ENCODE measurements around the gene GPR155.

GPR155 gene

GRCh38 chr2:174477759-174478158 lies 9.1 kb downstream of the GPR155 start:
- no peak for DNase-seq (ENCODE audit: extremely low read depth, insufficient read length)
- Histone ChIP-seq H3K27me3 (replicated peaks; ENCODE audit: control insufficient read depth, insufficient read depth, low read length) (no peaks in the 10 kb centered on the region), H3K36me3 (ENCODE audit: control insufficient read depth, insufficient read depth, low read length) (no peaks in the 10 kb centered on the region), H3K4me3 (replicated peaks; ENCODE audit: low read depth, low read length) (no peak overlapping the region)
- no peak for TF ChIP-seq CTCF (IDR thresholded peaks at IDR 0.05; ENCODE audit: insufficient read depth, low read length, poor library complexity, severe bottlenecking)

- Histone ChIP-seq H3K27me3 (replicated peaks; ENCODE audit: control insufficient read depth, insufficient read depth, low read length) (no peaks in the 10 kb centered on the region), H3K4me3 (replicated peaks; ENCODE audit: low read depth, low read length) (no peak overlapping the region), H3K36me3 (ENCODE audit: control insufficient read depth, insufficient read depth, low read length) (no peaks in the 10 kb centered on the region)
- DNase-seq (ENCODE audit: extremely low read depth, insufficient read length): no peak
- no peak for TF ChIP-seq CTCF (IDR thresholded peaks at IDR 0.05; ENCODE audit: insufficient read depth, low read length, poor library complexity, severe bottlenecking)
These were observed 13.0 kb downstream of the GPR155 start for GRCh38 chr2:174473796-174474195.

GRCh38 chr2:174465327-174465726 lies 21.5 kb downstream of the GPR155 start:
- DNase-seq (ENCODE audit: extremely low read depth, insufficient read length): no peak
- Histone ChIP-seq H3K4me3 (replicated peaks; ENCODE audit: low read depth, low read length) (no peak overlapping the region), H3K36me3 (ENCODE audit: control insufficient read depth, insufficient read depth, low read length) (no peaks in the 10 kb centered on the region; the same call in 1 of the 2 replicates), H3K27me3 (replicated peaks; ENCODE audit: control insufficient read depth, insufficient read depth, low read length) (no peaks in the 10 kb centered on the region)
- no peak for TF ChIP-seq CTCF (IDR thresholded peaks at IDR 0.05; ENCODE audit: insufficient read depth, low read length, poor library complexity, severe bottlenecking)

GRCh38 chr2:174461221-174461620 lies 25.6 kb downstream of the GPR155 start:
- no peak for DNase-seq (ENCODE audit: extremely low read depth, insufficient read length)
- TF ChIP-seq CTCF (IDR thresholded peaks at IDR 0.05; ENCODE audit: insufficient read depth, low read length, poor library complexity, severe bottlenecking): no peak
- Histone ChIP-seq H3K4me3 (replicated peaks; ENCODE audit: low read depth, low read length) (no peak overlapping the region), H3K36me3 (ENCODE audit: control insufficient read depth, insufficient read depth, low read length) (no peaks in the 10 kb centered on the region; the same call in 1 of the 2 replicates), H3K27me3 (replicated peaks; ENCODE audit: control insufficient read depth, insufficient read depth, low read length) (no peaks in the 10 kb centered on the region)

- TF ChIP-seq CTCF (IDR thresholded peaks at IDR 0.05; ENCODE audit: insufficient read depth, low read length, poor library complexity, severe bottlenecking): no peak
- no peak overlapping the region for H3K4me3 ChIP-seq (replicated peaks; ENCODE audit: low read depth, low read length)
- no peaks in the 10 kb centered on the region for H3K27me3 ChIP-seq (replicated peaks; ENCODE audit: control insufficient read depth, insufficient read depth, low read length)
- no peak for DNase-seq (ENCODE audit: extremely low read depth, insufficient read length)
- H3K36me3 ChIP-seq (ENCODE audit: control insufficient read depth, insufficient read depth, low read length): no peaks in the 10 kb centered on the region
These were observed 32.3 kb downstream of the GPR155 start for GRCh38 chr2:174454566-174454965.
